Measurements from ENCODE around the gene APOC1.

DNA sequence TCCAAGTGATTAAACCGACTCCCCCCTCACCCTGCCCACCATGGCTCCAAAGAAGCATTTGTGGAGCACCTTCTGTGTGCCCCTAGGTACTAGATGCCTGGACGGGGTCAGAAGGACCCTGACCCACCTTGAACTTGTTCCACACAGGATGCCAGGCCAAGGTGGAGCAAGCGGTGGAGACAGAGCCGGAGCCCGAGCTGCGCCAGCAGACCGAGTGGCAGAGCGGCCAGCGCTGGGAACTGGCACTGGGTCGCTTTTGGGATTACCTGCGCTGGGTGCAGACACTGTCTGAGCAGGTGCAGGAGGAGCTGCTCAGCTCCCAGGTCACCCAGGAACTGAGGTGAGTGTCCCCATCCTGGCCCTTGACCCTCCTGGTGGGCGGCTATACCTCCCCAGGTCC, 6.8 kb upstream of the APOC1 start:
- no peak for TF ChIP-seq PPARA (CRISPR knock-in tag; IDR thresholded peaks at IDR 0.05; ENCODE audit: borderline replicate concordance)
- TF ChIP-seq TOX (CRISPR knock-in tag; IDR thresholded peaks at IDR 0.05; ENCODE audit: borderline replicate concordance): no peak
- TF ChIP-seq CSDC2 (CRISPR knock-in tag; IDR thresholded peaks at IDR 0.05): no peak
- TF ChIP-seq ESRRG (CRISPR knock-in tag; IDR thresholded peaks at IDR 0.05): no peak
- TF ChIP-seq GLIS3 (CRISPR knock-in tag; IDR thresholded peaks at IDR 0.05): no peak
- no peak for TF ChIP-seq ISL1 (CRISPR knock-in tag; IDR thresholded peaks at IDR 0.05)
- no peak for TF ChIP-seq RARB (CRISPR knock-in tag; IDR thresholded peaks at IDR 0.05)
